HG03342 (cell line): ENCODE results near the gene MKNK1.

ENCODE experiments used
- ATAC-seq: cut with Tn5 transposase; IDR thresholded peaks from one replicate; pipeline ENCODE4 v1.9.1; 2021; ENCODE audit warnings: mild to moderate bottlenecking, moderate library complexity; ENCODE audit not compliant: unreplicated experiment

The MKNK1 gene

GRCh38 chr1:46525253-46525983, 78.7 kb downstream of the MKNK1 start:
- no peak for ATAC-seq

GRCh38 chr1:46524843-46525242, 79.2 kb downstream of the MKNK1 start:
- no peak for ATAC-seq

GRCh38 chr1:46523496-46524353, 80.3 kb downstream of the MKNK1 start:
- ATAC-seq, result no peak

GRCh38 chr1:46522969-46523320, 81.1 kb downstream of the MKNK1 start:
- ATAC-seq, result no peak

- ATAC-seq, result no peak
Observed at GRCh38 chr1:46522184-46522968, 81.7 kb downstream of the MKNK1 start.

- no peak for ATAC-seq
Observed at GRCh38 chr1:46521414-46521813, 82.7 kb downstream of the MKNK1 start.

- ATAC-seq, result no peak
Observed at GRCh38 chr1:46520063-46520911, 83.8 kb downstream of the MKNK1 start.

GRCh38 chr1:46519209-46519608, 84.9 kb downstream of the MKNK1 start:
- no peak for ATAC-seq

GRCh38 chr1:46517932-46518498, 86.1 kb downstream of the MKNK1 start:
- no peak for ATAC-seq

- no peak for ATAC-seq
Observed at GRCh38 chr1:46517010-46517600, 87.0 kb downstream of the MKNK1 start.

GRCh38 chr1:46516200-46516950, 87.7 kb downstream of the MKNK1 start:
- ATAC-seq, result no peak

- ATAC-seq, result no peak
Observed at GRCh38 chr1:46515576-46515975, 88.5 kb downstream of the MKNK1 start.

GRCh38 chr1:46513536-46513935, 90.5 kb downstream of the MKNK1 start:
- ATAC-seq, result no peak

GRCh38 chr1:46512792-46513190, 91.3 kb downstream of the MKNK1 start:
- ATAC-seq, result no peak

- ATAC-seq, result no peak
Observed at GRCh38 chr1:46512135-46512791, 91.8 kb downstream of the MKNK1 start.

- no peak for ATAC-seq
Observed at GRCh38 chr1:46510998-46511365, 93.1 kb downstream of the MKNK1 start.

- no peak for ATAC-seq
Observed at GRCh38 chr1:46510341-46510997, 93.6 kb downstream of the MKNK1 start.

GRCh38 chr1:46508757-46509156, 95.3 kb downstream of the MKNK1 start:
- ATAC-seq, result no peak
